Neural cell (in vitro differentiated cells): ENCODE results near the gene KISS1R.

Experiments
- EP300 ChIP-seq: fragments of 450-650 bp; conservative IDR thresholded peaks from 2 replicates; pipeline ENCODE4 v1.6.1; 2014; ENCODE audit warnings: antibody characterized with exemption, mild to moderate bottlenecking, moderate library complexity; ENCODE audit not compliant: poor library complexity, severe bottlenecking
- EZH2 ChIP-seq: fragments of 200-600, 300-800 bp; shearing (Covaris generic), sonication (generic); IDR thresholded peaks from 2 replicates; pipeline ENCODE4 v1.6.1; 2014; ENCODE audit warnings: antibody characterized with exemption, low read length, borderline replicate concordance, mild to moderate bottlenecking; ENCODE audit not compliant: insufficient read depth, poor library complexity, severe bottlenecking
- POLR2AphosphoS5 ChIP-seq: IDR thresholded peaks from 2 replicates; pipeline ENCODE4 v1.6.1; 2012
- RAD21 ChIP-seq: fragments of 450-650 bp; conservative IDR thresholded peaks from 2 replicates; pipeline ENCODE4 v1.6.1; 2014; ENCODE audit warnings: antibody characterized with exemption, mild to moderate bottlenecking, moderate library complexity
- SMC3 ChIP-seq: fragments of 450-650 bp; conservative IDR thresholded peaks from 2 replicates; pipeline ENCODE4 v1.6.1; 2014; ENCODE audit warnings: antibody characterized with exemption, mild to moderate bottlenecking, moderate library complexity; ENCODE audit not compliant: poor library complexity
- TAF1 ChIP-seq: IDR thresholded peaks from 2 replicates; pipeline ENCODE4 v1.6.1; 2012; ENCODE audit warnings: low read depth
- TF ChIP-seq, protein P1 (sequence below): fragments of 450-650 bp; IDR thresholded peaks from 2 replicates; pipeline ENCODE4 v1.5.1; 2014; ENCODE audit warnings: antibody characterized with exemption, mild to moderate bottlenecking, moderate library complexity; ENCODE audit not compliant: poor library complexity, severe bottlenecking
- TF ChIP-seq, protein P2 (sequence below): IDR thresholded peaks from 2 replicates; pipeline ENCODE4 v1.6.1; 2012; ENCODE audit warnings: borderline replicate concordance

GRCh38 chr19:937259-937694 is 20.1 kb downstream of the KISS1R start:
- TF ChIP-seq, protein P1, sequence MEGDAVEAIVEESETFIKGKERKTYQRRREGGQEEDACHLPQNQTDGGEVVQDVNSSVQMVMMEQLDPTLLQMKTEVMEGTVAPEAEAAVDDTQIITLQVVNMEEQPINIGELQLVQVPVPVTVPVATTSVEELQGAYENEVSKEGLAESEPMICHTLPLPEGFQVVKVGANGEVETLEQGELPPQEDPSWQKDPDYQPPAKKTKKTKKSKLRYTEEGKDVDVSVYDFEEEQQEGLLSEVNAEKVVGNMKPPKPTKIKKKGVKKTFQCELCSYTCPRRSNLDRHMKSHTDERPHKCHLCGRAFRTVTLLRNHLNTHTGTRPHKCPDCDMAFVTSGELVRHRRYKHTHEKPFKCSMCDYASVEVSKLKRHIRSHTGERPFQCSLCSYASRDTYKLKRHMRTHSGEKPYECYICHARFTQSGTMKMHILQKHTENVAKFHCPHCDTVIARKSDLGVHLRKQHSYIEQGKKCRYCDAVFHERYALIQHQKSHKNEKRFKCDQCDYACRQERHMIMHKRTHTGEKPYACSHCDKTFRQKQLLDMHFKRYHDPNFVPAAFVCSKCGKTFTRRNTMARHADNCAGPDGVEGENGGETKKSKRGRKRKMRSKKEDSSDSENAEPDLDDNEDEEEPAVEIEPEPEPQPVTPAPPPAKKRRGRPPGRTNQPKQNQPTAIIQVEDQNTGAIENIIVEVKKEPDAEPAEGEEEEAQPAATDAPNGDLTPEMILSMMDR, result no peak
- TF ChIP-seq EZH2 (no peak), TAF1 (no peak), SMC3 (no peak), EP300 (no peak), POLR2AphosphoS5 (no peak), RAD21 (no peak)
- TF ChIP-seq, protein P2, sequence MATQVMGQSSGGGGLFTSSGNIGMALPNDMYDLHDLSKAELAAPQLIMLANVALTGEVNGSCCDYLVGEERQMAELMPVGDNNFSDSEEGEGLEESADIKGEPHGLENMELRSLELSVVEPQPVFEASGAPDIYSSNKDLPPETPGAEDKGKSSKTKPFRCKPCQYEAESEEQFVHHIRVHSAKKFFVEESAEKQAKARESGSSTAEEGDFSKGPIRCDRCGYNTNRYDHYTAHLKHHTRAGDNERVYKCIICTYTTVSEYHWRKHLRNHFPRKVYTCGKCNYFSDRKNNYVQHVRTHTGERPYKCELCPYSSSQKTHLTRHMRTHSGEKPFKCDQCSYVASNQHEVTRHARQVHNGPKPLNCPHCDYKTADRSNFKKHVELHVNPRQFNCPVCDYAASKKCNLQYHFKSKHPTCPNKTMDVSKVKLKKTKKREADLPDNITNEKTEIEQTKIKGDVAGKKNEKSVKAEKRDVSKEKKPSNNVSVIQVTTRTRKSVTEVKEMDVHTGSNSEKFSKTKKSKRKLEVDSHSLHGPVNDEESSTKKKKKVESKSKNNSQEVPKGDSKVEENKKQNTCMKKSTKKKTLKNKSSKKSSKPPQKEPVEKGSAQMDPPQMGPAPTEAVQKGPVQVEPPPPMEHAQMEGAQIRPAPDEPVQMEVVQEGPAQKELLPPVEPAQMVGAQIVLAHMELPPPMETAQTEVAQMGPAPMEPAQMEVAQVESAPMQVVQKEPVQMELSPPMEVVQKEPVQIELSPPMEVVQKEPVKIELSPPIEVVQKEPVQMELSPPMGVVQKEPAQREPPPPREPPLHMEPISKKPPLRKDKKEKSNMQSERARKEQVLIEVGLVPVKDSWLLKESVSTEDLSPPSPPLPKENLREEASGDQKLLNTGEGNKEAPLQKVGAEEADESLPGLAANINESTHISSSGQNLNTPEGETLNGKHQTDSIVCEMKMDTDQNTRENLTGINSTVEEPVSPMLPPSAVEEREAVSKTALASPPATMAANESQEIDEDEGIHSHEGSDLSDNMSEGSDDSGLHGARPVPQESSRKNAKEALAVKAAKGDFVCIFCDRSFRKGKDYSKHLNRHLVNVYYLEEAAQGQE, result no peak
